CD4-positive, alpha-beta memory T cell (primary cell): ENCODE measurements around the gene RGS10. TPM values are rescaled to one million over a fixed set of nuclear protein-coding genes. Genes with fewer than 3 reads are reported as not detected.

Source experiments
- CTCF ChIA-PET: fragments of 350-600 bp; sonication (Branson Sonifier 250); formaldehyde crosslinking; loops from one replicate; lab custom pipeline; 2021; ENCODE audit warnings: inconsistent platforms; ENCODE audit not compliant: partially characterized antibody; lab: Charles Lee
- POLR2A ChIA-PET: fragments of 350-600 bp; sonication (Branson Sonifier 250); formaldehyde crosslinking; loops from one replicate; lab custom pipeline; 2021; ENCODE audit not compliant: partially characterized antibody; lab: Charles Lee
- DNase-seq, 5 donors: peaks; one replicate each; pipeline versions ENCODE4 v3.0.0 to v3.0.0-alpha.2; 2020 to 2022; ENCODE audit warnings: mixed read lengths in 1 of 5
- H3K27ac ChIP-seq: one replicate; pipeline ENCODE4 v1.7.0; 2013; ENCODE audit warnings: low read depth, low read length
- H3K27me3 ChIP-seq: 2 replicates; pipeline ENCODE4 v1.7.0; 2013; ENCODE audit warnings: mild to moderate bottlenecking, low read length, moderate library complexity; ENCODE audit not compliant: insufficient read depth
- H3K36me3 ChIP-seq: 2 replicates; pipeline ENCODE4 v1.7.0; 2013; ENCODE audit warnings: mild to moderate bottlenecking, low read length, moderate library complexity; ENCODE audit not compliant: insufficient read depth
- H3K4me1 ChIP-seq: 2 replicates; pipeline ENCODE4 v1.7.0; 2013; ENCODE audit warnings: mild to moderate bottlenecking, low read length, moderate library complexity; ENCODE audit not compliant: insufficient read depth
- H3K4me3 ChIP-seq, 2 donors: one replicate each; pipeline ENCODE4 v1.7.0; 2013; ENCODE audit warnings: low read length in 2 of 2, mild to moderate bottlenecking in 1 of 2
- H3K9me3 ChIP-seq, 2 donors: one replicate each; pipeline ENCODE4 v1.7.0; 2013; ENCODE audit warnings: low read length in 2 of 2, control low read depth in 1 of 2; ENCODE audit not compliant: control insufficient read depth in 1 of 2
- H3K27ac Mint-ChIP-seq, 7 donors: one replicate each; pipeline ENCODE4 v1.8.0; 2020 to 2021; ENCODE audit warnings: mixed read lengths in 7 of 7, mild to moderate bottlenecking in 6 of 7, inconsistent platforms in 3 of 7, moderate library complexity in 3 of 7
- H3K27me3 Mint-ChIP-seq, 2 donors: one replicate each; pipeline ENCODE4 v1.8.0; 2020 to 2021; ENCODE audit warnings: mixed read lengths in 2 of 2
- H3K36me3 Mint-ChIP-seq, 2 donors: one replicate each; pipeline ENCODE4 v1.8.0; 2020 to 2021; ENCODE audit warnings: mixed read lengths in 2 of 2, inconsistent platforms in 1 of 2, mild to moderate bottlenecking in 1 of 2
- H3K4me1 Mint-ChIP-seq, 4 donors: one replicate each; pipeline ENCODE4 v1.8.0; 2020 to 2021; ENCODE audit warnings: mixed read lengths in 4 of 4, mild to moderate bottlenecking in 1 of 4
- H3K4me3 Mint-ChIP-seq, 8 donors: one replicate each; pipeline ENCODE4 v1.8.0; 2020 to 2021; ENCODE audit warnings: mixed read lengths in 8 of 8, mild to moderate bottlenecking in 7 of 8, moderate library complexity in 6 of 8, inconsistent platforms in 3 of 8
- H3K9me3 Mint-ChIP-seq, 8 donors: one replicate each; pipeline ENCODE4 v1.8.0; 2020 to 2021; ENCODE audit warnings: mixed read lengths in 8 of 8, mild to moderate bottlenecking in 5 of 8, inconsistent platforms in 3 of 8, moderate library complexity in 1 of 8
- intact Hi-C: fragments of 100-400 bp; cut with micrococcal nuclease; formaldehyde crosslinking; loops from one replicate; pipeline ENCODE4 v1.15.1; 2023
- polyA plus RNA-seq, 2 donors: library from polyadenylated mRNA; unstranded; fragments of 300-500 nt; fragmentation: Illumina TruSeq; gene quantifications; one replicate each; pipeline ENCODE4 v1.2.3, GENCODE V29; 2021
- total RNA-seq, 2 experiments: library from RNA; stranded (reverse); gene quantifications; one replicate each; pipeline ENCODE4 v1.2.3, GENCODE V29; 2021

Gene RGS10
- total and polyA plus RNA-seq, 4 experiments from 2014 or later, result 115 to 187 (median 137) TPM

DNA sequence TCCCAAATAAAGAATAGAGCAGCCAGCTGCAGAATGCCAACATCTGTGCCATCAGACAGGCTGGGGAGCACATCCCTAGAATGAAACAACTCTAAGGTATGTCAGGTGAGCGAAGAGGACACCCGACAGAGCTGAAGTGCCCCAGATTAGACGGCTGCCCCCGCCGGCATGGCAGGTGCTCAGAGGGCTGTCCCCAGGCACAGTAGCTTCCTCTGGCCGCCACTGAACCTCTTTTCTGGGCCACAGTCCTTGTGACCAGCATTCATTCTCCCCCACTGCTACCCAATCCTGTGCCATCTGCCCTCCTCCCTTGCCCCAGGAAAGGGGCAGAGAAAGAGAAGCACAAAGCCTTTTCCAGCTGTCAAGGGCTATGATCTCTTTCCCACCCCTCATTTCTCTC lies 41.7 kb downstream of the RGS10 start:
- H3K27me3 Mint-ChIP-seq, result no peaks in the 10 kb centered on the region
- no peak for DNase-seq
- H3K9me3 Mint-ChIP-seq, result no peaks in the 10 kb centered on the region
- H3K27ac Mint-ChIP-seq, result peak overlapping the region; percentile 83 to 99 (median 95)
- H3K27me3 ChIP-seq, result no peaks in the 10 kb centered on the region
- ChIA-PET CTCF (interaction anchor here (1.3 to 5.3 kb wide), 7 partner anchors 10 to 301 kb away, joined by 3 to 39 read pairs (median 6); partner anchors contain the start of gene RGS10), POLR2A (interaction anchor here (1.0 to 8.0 kb wide), 4 partner anchors 12 to 40 kb away, joined by 5 to 97 read pairs (median 50); partner anchors contain the start of gene RGS10)
- peaks cover 29 to 41% of the 10 kb centered on the region in 2 donors for H3K36me3 Mint-ChIP-seq
- peaks cover 80% of the 10 kb centered on the region for H3K4me1 ChIP-seq
- peaks cover 46 to 91% (median 74%) of the 10 kb centered on the region in 4 donors for H3K4me1 Mint-ChIP-seq
- no peaks in the 10 kb centered on the region for H3K9me3 ChIP-seq
- peaks cover 4% of the 10 kb centered on the region for H3K36me3 ChIP-seq
- H3K4me3 Mint-ChIP-seq, result peak overlapping the region in 5 of 8 donors; percentile 23 to 62 (median 52)
- peak overlapping the region; percentile 36 for H3K27ac ChIP-seq
- no peak overlapping the region for H3K4me3 ChIP-seq
- intact Hi-C loops, result loop anchor here (5.0 kb wide), 2 partner anchors 54 to 96 kb away; partner anchors contain the start of gene TIAL1

DNA sequence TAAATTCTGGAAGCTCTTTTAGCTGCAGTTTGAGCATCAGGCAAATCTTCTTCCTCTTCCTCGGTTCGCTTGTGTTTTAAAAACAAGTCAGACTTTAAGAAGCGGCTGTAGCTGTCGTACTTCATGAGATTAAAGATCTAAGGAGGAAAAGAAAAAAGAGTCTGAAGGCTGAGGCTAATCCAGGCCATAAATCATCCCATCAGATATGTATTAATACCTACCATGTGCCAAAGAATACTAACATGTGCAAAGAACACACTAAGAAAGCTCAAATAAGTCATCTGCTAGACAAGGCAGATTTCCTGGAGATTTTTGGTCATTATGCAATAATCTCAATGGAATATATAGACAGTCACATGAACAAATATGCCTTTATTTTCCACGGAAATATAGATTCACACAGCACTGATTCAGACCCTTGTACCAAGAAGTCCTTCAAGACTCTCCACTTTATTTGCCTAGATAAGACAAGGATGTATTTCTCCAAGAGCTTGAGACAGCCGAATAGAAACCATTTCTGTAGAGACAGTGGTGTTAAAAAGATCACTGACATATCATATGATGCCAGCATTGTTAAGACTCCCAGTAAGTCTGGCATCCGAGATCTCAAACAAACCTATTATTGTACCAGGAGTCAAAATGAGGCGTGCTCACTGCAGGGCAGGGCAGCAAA lies 42.3 kb downstream of the RGS10 start:
- ChIA-PET CTCF (interaction anchor here (0.9 to 5.3 kb wide), 10 partner anchors 9 to 301 kb away, joined by 3 to 39 read pairs (median 5); partner anchors contain the start of gene RGS10), POLR2A (interaction anchor here (1.0 to 8.0 kb wide), 4 partner anchors 11 to 40 kb away, joined by 5 to 97 read pairs (median 50); partner anchors contain the start of gene RGS10)
- Mint-ChIP-seq H3K27ac (peak overlapping the region; percentile 83 to 99 (median 95)), H3K9me3 (no peaks in the 10 kb centered on the region), H3K4me1 (peaks cover 43 to 90% (median 73%) of the 10 kb centered on the region in 4 donors), H3K27me3 (no peaks in the 10 kb centered on the region), H3K4me3 (peak overlapping the region in 5 of 8 donors; percentile 23 to 62 (median 40)), H3K36me3 (peaks cover 24 to 37% of the 10 kb centered on the region in 2 donors)
- H3K9me3 ChIP-seq, result no peaks in the 10 kb centered on the region
- H3K27me3 ChIP-seq, result no peaks in the 10 kb centered on the region
- DNase-seq, result no peak
- H3K27ac ChIP-seq, result peak overlapping the region; percentile 7
- no peak overlapping the region for H3K4me3 ChIP-seq
- intact Hi-C loops, result loop anchor here (5.0 kb wide), 2 partner anchors 53 to 97 kb away; partner anchors contain the start of gene TIAL1
- peaks cover 77% of the 10 kb centered on the region for H3K4me1 ChIP-seq
- H3K36me3 ChIP-seq, result peaks cover 4% of the 10 kb centered on the region

DNA sequence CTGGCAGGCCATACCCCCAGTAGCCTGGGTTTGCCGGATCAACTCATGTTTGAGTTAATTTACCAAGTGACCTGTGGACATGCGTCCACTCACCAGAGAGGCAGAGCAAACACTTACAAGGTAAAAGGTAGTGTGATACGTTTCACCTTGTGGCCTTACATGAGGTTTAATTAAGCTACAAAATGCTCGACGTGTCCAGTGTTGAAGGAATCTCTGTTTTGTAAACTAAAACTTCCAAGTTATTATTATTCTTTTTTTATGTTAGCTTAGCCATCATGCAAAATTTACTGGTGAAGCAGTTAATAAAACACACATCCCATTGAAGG lies 42.9 kb downstream of the RGS10 start:
- H3K27ac ChIP-seq, result no peak overlapping the region
- H3K27me3 ChIP-seq, result no peaks in the 10 kb centered on the region
- peaks cover under 1% of the 10 kb centered on the region for H3K36me3 ChIP-seq
- no peak overlapping the region for H3K4me3 ChIP-seq
- H3K4me1 Mint-ChIP-seq, result peaks cover 44 to 91% (median 74%) of the 10 kb centered on the region in 4 donors
- H3K4me3 Mint-ChIP-seq, result peak overlapping the region in 5 of 8 donors; percentile 28 to 80 (median 69)
- CTCF ChIA-PET, result interaction anchor here (0.9 to 5.3 kb wide), 9 partner anchors 10 to 300 kb away, joined by 3 to 39 read pairs (median 5); partner anchors contain the start of gene RGS10
- peaks cover 77% of the 10 kb centered on the region for H3K4me1 ChIP-seq
- intact Hi-C loops, result loop anchor here (5.0 kb wide), 2 partner anchors 52 to 98 kb away; partner anchors contain the start of gene TIAL1
- no peak for DNase-seq
- H3K9me3 ChIP-seq, result no peaks in the 10 kb centered on the region
- POLR2A ChIA-PET, result interaction anchor here (3.9 to 8.0 kb wide), 3 partner anchors 10 to 41 kb away, joined by 33 to 97 read pairs (median 68); partner anchors contain the start of gene RGS10
- no peaks in the 10 kb centered on the region for H3K27me3 Mint-ChIP-seq
- H3K27ac Mint-ChIP-seq, result peak overlapping the region; percentile 85 to 99 (median 93)
- peaks cover 21 to 33% of the 10 kb centered on the region in 2 donors for H3K36me3 Mint-ChIP-seq
- H3K9me3 Mint-ChIP-seq, result no peaks in the 10 kb centered on the region

DNA sequence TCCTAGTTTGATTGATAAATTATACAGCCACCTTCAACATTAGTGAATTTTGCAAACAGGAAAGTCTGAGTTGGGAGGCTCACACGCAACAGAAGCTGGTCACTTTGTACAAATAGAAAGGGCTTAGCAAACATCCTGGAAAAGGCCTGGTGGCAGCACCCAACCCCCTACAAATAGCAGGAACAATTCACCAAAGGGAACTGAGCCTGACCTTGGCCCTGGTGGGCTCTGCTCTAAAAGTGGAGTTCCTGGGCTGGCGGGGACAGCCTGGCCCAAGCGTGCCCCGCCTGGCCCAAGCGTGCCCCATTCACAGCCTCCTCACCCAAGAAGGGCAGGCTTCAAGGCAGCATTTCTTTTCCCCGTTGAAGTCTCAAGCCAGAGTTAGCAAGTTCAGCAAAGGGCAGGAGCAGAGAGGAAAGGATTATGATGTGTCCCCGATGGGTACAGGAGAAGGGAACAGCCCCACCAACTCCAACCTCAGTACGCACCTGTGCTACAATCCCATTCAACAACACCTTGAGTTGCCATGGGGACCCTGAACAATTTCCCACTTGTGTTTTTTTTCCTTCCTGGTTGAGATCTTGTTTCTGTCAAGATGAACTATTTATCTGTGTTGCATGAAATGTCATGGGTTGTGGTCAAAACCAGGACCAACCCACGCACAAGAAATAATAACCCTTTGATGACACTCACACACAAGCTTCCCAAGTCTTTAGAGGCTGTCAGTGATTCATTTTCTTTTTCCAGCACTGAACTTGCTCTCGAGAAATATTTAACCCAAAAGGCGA lies 43.4 kb downstream of the RGS10 start:
- CTCF ChIA-PET, result interaction anchor here (0.9 to 5.3 kb wide), 8 partner anchors 10 to 300 kb away, joined by 3 to 39 read pairs (median 4); partner anchors contain the start of gene RGS10
- H3K36me3 Mint-ChIP-seq, result peaks cover 21 to 31% of the 10 kb centered on the region in 2 donors

DNA sequence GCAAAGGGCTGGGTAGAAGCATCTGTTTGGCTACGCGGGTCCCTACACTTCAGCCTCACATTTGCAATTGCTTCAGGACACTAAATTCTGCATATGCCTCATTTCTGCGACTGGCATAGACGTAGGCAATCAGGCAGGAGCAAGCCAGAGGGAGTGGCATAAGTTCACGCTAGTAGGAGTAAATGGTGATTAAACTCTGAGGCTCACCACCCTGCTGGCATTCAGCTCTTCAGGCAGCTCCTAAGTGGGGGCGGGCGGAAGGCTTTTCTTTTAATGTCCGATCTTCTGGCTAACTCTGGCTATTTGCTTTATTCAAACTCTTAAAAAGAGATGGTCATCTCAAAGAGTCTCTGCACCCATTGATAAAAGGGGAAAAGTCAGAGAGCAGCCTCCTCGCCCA lies 45.3 kb downstream of the RGS10 start:
- H3K9me3 Mint-ChIP-seq, result peaks cover 0 to 3% (median 0%) of the 10 kb centered on the region in 8 donors
- Histone ChIP-seq H3K9me3 (no peaks in the 10 kb centered on the region), H3K4me1 (peaks cover 71% of the 10 kb centered on the region), H3K27ac (no peak overlapping the region), H3K4me3 (no peak overlapping the region), H3K36me3 (no peaks in the 10 kb centered on the region), H3K27me3 (no peaks in the 10 kb centered on the region)
- ChIA-PET CTCF (no interaction called here), POLR2A (interaction anchor here (8.0 kb wide), 1 partner anchor 43 kb away, joined by 97 read pairs; the partner anchor contains the start of gene RGS10)
- intact Hi-C loops, result no loop called here
- peaks cover 15 to 21% of the 10 kb centered on the region in 2 donors for H3K36me3 Mint-ChIP-seq
- H3K4me3 Mint-ChIP-seq, result no peak overlapping the region
- no peak for DNase-seq
- H3K27ac Mint-ChIP-seq, result peak overlapping the region in 3 of 7 donors; percentile 12 to 66 (median 37)
- H3K4me1 Mint-ChIP-seq, result peaks cover 46 to 84% (median 71%) of the 10 kb centered on the region in 4 donors
- no peaks in the 10 kb centered on the region for H3K27me3 Mint-ChIP-seq

More for the DNA sequence above, 43.4 kb downstream of the RGS10 start:
- POLR2A ChIA-PET, result interaction anchor here (3.9 to 8.0 kb wide), 3 partner anchors 10 to 41 kb away, joined by 33 to 97 read pairs (median 68); partner anchors contain the start of gene RGS10
- no peaks in the 10 kb centered on the region for H3K9me3 Mint-ChIP-seq
- no peaks in the 10 kb centered on the region for H3K36me3 ChIP-seq
- H3K27me3 ChIP-seq, result no peaks in the 10 kb centered on the region
- no peaks in the 10 kb centered on the region for H3K27me3 Mint-ChIP-seq
- no peaks in the 10 kb centered on the region for H3K9me3 ChIP-seq
- intact Hi-C loops, result no loop called here
- H3K27ac Mint-ChIP-seq, result peak overlapping the region; percentile 85 to 99 (median 92)
- DNase-seq, result no peak
- peak overlapping the region in 5 of 8 donors; percentile 28 to 80 (median 69) for H3K4me3 Mint-ChIP-seq
- no peak overlapping the region for H3K4me3 ChIP-seq
- H3K4me1 Mint-ChIP-seq, result peaks cover 48 to 91% (median 74%) of the 10 kb centered on the region in 4 donors
- no peak overlapping the region for H3K27ac ChIP-seq
- H3K4me1 ChIP-seq, result peaks cover 77% of the 10 kb centered on the region

DNA sequence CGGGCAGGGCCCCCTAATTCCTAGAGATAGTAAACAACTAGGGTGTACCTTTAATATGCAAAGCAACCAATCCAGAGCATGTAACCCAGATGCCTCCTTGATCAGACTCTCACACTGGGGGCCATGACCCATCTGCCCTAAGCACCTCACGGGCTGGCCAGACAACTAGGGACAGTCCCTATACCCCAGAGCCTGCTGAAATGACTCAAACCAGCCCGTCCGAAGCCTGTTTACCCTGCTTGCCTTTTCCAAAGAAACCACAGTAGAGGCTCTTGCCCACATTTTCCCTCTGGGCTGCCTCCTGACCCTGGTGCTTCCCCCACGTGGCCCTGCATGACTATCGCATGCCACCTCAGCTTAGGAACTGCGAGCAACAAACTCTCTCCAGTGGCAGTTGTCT lies 46.2 kb downstream of the RGS10 start:
- Mint-ChIP-seq H3K9me3 (peaks cover 0 to 3% (median 0%) of the 10 kb centered on the region in 8 donors), H3K4me3 (no peak overlapping the region), H3K27me3 (no peaks in the 10 kb centered on the region), H3K36me3 (peaks cover 15 to 17% of the 10 kb centered on the region in 2 donors), H3K4me1 (peaks cover 40 to 79% (median 64%) of the 10 kb centered on the region in 4 donors), H3K27ac (peak overlapping the region; percentile 66 to 83 (median 81))
- Histone ChIP-seq H3K9me3 (no peaks in the 10 kb centered on the region), H3K4me1 (peaks cover 66% of the 10 kb centered on the region), H3K27me3 (no peaks in the 10 kb centered on the region), H3K27ac (no peak overlapping the region), H3K36me3 (no peaks in the 10 kb centered on the region), H3K4me3 (no peak overlapping the region)
- POLR2A ChIA-PET, result interaction anchor here (4.4 kb wide), 1 partner anchor 46 kb away, joined by 26 read pairs; the partner anchor contains the start of gene RGS10
- CTCF ChIA-PET, result no interaction called here
- intact Hi-C loops, result no loop called here
- no peak for DNase-seq
